IPS-NIHi11 (cell line): ENCODE data around the gene SEMA4D.

Experiments used
- DNase-seq: peaks from one replicate; pipeline ENCODE4 v3.0.0; 2012; ENCODE audit warnings: mixed read lengths, low spot score

Gene SEMA4D

DNA sequence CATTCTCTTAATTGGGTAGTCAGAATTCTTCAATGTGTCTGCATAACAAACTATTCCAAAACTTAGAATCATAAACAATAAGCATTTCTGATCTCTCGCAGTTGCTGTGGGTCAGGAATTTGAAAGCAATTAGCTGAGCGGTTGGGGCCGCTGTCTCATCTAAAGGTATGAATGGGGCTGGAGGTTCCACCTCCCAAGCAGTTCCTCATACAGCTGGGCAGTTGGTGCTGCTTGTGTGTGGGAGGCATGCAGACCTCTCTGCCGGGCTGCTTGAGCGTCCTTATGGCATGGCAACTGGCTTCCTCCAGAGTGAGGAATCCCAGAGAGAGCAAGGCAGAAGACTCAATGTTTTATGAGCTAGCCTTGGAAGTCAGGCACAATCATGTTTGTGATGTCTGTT lies 30.2 kb upstream of the SEMA4D start:
- no peak for DNase-seq

DNA sequence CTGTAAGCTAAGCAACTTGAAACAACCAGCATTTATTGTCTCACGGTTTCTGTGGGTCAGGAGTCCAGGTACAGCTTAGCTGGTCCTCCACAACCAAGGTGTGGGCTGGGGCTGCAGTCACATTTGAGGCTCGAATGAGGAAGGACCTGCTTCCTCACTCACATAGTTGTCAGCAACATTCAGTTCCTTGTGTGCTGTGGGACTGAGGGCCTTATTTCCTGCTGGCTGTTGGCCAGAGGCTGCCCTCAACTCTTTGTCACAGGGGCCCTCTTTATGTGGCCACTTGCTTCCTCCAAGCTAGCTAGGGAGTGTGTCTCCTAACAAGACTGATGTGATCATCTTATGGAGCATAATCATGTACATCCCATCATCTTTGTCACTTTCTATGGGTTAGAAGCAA lies 29.2 kb upstream of the SEMA4D start:
- no peak for DNase-seq

- DNase-seq = no peak
Measured at GRCh38 chr9:89526667-89527066, 28.8 kb upstream of the SEMA4D start.

GRCh38 chr9:89525446-89526374 lies 27.8 kb upstream of the SEMA4D start:
- DNase-seq = no peak

- no peak for DNase-seq
Measured at GRCh38 chr9:89524963-89525362, 27.1 kb upstream of the SEMA4D start.

DNA sequence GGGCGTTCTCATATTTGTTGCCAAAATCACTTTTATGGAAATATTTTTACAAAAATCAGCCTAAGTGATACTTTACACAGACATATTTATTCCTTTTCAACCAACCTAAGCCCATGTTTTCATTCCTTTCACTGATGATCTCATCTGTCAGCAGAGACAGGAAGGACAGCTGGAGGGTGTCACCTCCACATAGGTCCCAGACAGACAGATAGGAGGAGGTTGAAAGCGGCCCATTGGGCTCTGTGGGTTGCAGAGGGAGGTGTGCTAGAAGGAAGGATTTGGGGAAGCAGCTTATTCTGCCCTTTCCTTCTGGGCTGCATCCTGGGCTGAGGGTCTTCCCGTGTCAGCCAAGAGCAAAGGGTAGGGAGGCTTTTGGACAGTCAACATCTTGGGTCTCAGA lies 26.0 kb upstream of the SEMA4D start:
- no peak for DNase-seq

- no peak for DNase-seq
Measured at GRCh38 chr9:89522959-89523285, 25.0 kb upstream of the SEMA4D start.

DNA sequence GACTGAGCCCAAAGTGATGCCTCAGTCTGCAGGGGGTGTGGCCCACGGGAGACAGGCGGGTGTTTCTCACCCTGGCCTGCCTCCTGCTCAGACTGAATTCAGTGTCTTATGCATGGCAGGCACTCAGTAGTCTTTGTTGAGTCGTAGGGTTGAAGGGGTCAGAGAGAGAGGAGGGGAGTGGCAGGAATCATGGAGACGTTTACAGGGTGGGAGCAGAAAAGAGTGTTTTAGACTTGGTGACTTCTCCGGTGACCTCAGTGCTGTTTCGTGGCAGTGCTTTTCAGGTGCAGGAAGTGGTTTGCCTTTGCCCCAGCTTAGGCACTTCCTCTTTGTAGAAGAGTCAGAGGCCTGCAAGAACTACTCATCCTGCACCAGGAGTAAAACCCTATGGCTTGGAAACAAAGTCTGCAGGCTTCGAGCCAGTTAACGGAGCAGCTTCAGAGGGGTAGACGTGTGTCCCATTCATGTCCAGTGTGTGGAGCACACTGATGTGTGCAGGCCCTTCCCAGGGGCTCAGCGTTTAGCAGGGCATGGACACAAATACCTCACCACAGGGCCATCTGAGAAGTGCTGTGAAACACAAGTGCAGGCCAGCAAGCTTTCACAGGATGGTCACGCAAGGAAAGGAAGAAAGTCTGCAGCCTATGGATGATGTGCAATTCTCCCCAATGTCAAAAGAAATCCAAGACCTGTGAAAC lies 24.5 kb upstream of the SEMA4D start:
- no peak for DNase-seq

DNA sequence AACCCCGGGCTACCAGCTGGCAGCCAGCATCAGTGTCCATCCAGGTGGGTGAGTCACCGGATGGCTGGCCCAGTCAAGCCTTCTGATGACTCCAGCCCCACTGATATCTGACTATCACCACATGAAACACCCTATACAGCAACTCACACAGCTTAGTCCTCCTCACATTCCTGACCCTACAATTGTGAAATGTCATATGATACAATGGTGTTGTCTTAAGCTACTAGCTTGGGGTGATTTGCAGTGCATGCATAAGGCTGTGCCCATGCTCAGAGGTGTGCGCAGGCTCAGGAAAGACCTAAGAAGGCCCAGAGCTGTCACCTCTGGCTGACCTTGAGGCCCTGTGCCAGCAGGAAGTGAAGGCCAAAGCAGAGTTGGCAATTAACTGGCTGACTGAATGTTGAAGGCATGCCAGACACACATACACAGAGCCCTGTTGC lies 21.5 kb upstream of the SEMA4D start:
- no peak for DNase-seq

DNA sequence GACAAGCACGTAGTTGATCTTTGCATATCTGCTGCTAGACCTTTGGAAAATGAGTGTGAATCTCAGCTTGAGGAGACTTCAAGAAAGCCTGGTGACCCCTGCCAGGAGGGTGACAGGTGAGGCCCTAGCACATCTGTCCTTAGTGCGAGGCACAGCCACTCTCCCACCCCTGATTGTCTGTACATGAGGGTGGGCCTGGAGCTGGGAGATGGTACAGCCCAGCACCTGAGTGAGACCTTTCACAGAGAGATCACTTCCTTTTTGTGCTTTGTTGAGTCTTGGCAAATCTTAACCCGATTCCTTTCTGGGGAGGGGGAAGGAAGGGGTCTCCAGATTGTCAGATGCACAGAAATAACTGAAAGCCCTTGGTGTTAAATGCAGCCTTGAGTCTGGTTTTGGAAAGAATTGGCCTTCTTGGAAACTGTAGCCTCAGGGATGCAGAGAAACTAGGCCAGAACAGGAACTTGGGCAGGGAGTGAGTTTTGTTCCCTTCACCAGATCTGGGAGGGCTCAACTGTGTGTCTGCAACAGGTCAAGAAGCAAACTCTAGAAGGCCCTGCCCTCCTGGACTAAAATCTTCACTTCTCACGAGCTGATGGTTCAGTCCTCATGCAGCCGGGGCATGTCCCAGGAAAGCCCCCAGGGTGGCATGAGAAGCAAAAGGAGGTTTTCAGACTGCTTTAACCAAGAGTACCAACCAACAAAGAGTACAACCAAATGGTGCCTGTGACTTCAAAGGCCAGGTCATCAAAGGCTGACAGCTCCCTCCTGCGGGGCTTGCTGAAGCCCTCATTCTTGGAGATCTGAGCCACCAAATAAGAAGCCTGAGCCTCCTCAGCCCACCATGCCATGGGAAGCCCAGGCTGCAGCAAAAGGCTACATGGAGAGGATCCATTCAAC lies 20.8 kb upstream of the SEMA4D start:
- no peak for DNase-seq

DNA sequence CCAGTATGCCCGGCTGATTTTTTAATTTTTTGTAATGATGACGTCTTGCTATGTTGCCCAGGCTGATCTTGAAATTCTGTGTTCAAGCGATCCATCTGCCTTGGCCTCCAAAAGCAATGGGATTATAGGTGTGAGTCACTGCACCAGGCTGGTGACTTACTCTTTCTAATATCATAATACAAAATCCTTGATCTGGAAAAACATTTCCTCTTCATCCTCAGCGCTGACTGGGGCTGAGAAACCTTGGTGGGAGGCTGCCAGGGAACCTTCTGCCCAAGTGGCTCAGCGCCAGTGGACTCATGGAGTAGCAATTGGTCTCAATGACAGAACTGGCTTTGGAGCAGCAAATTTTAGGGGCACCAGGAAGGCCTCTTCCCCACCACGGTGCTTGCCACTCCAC lies 17.5 kb upstream of the SEMA4D start:
- no peak for DNase-seq

- no peak for DNase-seq
Measured at GRCh38 chr9:89514956-89515355, 17.0 kb upstream of the SEMA4D start.

- DNase-seq = no peak
Measured at GRCh38 chr9:89514337-89514736, 16.4 kb upstream of the SEMA4D start.

- DNase-seq = no peak
Measured at GRCh38 chr9:89513837-89514236, 15.9 kb upstream of the SEMA4D start.

DNA sequence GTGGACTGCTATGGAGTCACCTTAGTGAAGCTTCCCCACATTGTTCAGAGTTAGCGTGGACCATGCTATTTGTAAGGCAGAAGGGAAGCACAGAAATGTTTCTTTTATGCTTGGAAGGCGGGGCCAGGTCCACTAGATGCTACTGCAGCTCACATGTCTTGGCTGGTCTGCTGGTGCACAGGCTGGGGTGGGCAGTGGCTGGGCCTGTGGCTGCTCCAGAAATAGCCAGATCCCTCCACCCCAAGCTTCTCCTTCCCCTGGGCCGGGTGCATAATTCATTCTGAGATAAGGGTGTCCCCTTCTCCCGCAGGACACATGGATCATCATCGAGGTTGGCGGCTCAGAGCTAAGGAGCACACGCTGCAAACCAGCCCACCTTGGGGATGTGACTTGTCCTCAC lies 14.5 kb upstream of the SEMA4D start:
- no peak for DNase-seq

DNA sequence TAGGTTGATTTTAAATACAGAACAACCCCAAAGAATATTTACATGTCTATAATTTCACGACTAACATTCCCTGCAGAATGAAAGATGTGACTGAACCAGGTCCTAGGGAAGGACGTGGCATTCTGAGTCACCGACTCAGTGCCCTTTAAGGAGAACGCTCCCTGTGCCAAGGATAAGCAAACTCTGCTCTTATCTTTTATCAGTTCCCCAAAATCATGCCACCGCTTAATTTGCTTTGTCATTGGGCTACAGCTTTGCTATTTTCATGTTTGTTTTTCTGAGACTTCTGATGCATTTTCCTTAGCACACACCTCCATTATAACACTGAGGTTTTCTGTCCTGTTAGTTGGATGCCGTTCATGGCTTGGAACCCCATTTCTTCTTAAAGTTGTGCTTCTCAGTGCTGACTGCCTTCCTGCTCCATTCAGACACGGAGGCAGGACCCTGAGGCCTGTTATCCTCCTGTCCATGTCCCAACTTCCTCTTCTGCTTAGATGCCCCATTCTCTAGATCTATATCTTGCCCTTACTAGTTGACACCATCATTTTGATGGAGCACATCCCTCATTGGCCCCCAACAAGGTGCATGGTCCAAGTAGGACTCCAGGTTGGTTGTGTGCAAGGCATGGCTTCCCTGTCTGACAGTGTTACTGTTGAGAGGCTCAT lies 11.2 kb upstream of the SEMA4D start:
- no peak for DNase-seq

DNA sequence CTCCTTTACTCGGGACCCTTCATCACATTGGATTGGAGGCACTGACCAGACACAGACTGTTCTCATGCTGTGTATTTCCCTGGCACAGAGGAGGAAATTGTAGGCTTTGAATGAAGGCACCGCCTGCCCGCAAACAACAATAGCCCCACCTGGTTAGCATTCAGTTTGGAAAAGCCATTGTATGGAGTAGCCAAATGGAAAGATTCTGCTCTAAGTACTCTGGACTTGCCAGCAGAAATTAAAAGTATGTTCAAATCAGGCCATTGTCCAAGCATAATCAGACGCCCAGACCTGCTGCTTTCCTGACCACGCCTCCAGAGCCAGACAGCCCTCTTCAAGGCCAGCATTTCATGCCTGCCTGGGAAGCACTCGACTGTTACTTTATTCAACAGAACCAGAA lies 8.0 kb upstream of the SEMA4D start:
- DNase-seq = peak; percentile 53

DNA sequence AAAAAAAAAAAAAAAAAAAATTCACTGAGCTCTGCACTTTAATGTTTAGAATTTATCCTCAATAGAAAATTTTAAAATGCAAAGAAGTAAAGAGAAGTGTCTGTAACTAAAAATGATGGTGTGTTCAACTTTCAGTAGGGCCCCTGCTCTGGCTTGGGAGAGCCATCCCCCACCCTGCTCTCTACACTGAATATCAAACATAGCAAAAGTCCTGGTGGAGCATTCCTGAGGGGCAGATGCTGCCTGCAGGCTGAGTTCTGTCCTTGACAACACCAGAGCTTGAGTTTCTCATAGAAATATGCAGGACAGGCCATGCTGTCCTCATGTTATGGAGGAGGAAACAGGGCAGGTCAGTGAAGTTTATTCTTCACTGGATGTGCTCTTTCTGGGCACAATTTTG lies 7.1 kb upstream of the SEMA4D start:
- no peak for DNase-seq

DNA sequence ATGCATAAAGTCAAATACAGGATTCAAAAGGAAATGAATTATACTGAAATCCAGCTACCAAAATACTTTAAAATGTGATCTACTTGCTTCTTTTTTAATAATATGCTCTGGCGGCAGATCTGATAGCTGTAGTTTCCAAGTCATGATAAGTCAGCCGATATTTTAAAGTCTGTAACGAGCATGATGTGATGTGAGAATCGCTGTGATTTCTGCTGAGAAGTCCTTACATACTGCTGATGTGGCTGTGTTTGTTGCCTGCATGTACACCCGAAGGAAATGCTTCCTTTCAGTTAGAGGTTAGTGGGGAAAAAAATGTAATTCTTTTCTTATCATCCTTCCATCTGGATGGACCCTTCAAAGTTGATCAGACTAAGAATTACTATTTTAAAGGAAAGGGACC lies 4.8 kb upstream of the SEMA4D start:
- DNase-seq = no peak

GRCh38 chr9:89502038-89502601 lies 4.2 kb upstream of the SEMA4D start:
- no peak for DNase-seq

DNA sequence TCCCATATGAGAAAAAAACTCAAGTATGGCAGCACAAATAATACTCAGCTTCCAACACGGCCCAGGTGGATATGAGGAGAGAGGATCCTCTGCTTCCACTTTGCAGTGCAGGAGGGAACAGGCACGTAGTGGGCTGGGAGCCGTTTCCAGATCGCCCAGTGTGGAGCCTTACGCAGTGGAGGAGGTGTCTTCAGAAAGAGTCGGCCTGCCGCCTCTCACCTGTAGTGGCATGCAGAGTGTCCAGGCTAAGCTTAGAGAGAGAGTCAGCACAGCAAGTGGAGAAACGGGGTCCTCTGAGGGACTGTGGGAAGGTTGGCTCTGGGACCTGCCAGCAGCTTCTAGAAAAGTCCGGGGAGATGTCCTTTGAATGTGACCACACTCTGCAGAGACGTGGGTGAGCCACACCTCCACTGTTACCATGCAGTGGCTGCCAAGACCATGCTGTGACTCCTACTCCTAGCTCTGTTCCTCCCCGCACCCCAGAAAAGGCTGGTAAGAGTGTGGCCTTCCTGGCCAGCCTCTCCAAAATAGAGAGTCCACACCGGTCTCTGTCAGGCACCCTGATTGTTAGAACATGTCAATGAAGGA lies 3.5 kb upstream of the SEMA4D start:
- DNase-seq = no peak
